PC-9 (cell line): ENCODE measurements around the gene CFAP74.

ENCODE experiments used
- EZH2 ChIP-seq: fragments of 200-600 bp; sonication (generic); IDR thresholded peaks from 2 replicates; pipeline ENCODE4 v1.8.0; 2017; ENCODE audit warnings: antibody characterized with exemption, low read depth
- TF ChIP-seq, protein P1 (sequence below): fragments of 200-600 bp; sonication (generic); conservative IDR thresholded peaks from 2 replicates; pipeline ENCODE4 v1.6.1; 2017; ENCODE audit warnings: mixed run types, antibody characterized with exemption, mild to moderate bottlenecking, moderate library complexity

DNA sequence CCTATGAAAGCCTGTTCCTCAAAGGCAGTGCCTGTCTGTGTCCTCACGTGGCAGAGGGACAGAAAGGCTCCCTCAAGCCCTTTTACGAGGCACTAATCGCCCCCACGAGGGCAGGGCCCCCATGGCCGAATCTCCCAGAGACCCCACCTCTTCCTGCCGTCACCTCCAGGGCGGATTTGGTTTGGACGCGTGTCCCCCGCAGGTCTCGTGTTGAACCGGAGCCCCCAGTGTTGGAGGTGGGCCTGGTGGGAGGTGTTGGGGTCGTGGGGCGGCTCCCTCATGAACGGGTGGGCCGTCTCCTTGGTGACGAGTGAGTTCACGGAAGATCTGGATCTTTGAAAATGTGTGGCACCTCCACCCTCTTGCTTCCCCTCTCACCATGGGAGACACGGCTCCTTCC lies 27.6 kb downstream of the CFAP74 start:
- TF ChIP-seq, protein P1, sequence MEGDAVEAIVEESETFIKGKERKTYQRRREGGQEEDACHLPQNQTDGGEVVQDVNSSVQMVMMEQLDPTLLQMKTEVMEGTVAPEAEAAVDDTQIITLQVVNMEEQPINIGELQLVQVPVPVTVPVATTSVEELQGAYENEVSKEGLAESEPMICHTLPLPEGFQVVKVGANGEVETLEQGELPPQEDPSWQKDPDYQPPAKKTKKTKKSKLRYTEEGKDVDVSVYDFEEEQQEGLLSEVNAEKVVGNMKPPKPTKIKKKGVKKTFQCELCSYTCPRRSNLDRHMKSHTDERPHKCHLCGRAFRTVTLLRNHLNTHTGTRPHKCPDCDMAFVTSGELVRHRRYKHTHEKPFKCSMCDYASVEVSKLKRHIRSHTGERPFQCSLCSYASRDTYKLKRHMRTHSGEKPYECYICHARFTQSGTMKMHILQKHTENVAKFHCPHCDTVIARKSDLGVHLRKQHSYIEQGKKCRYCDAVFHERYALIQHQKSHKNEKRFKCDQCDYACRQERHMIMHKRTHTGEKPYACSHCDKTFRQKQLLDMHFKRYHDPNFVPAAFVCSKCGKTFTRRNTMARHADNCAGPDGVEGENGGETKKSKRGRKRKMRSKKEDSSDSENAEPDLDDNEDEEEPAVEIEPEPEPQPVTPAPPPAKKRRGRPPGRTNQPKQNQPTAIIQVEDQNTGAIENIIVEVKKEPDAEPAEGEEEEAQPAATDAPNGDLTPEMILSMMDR = no peak
- TF ChIP-seq EZH2 = no peak
